A673 (cell line): ENCODE results near the gene CDK5R2. TPM values are rescaled to one million over a fixed set of nuclear protein-coding genes. Genes with fewer than 3 reads are reported as not detected.

ENCODE experiments used
- BruUV-seq: library from RNA; stranded (reverse); fragments of 400-500 nt; replicated peaks from 2 replicates; lab custom pipeline; 2021; lab: Mats Ljungman, UMichigan
- CTCF ChIA-PET: fragments of 300-600 bp; sonication (Branson Sonifier 250); formaldehyde crosslinking; loops from one replicate; lab custom pipeline; 2022; ENCODE audit warnings: antibody characterized with exemption; lab: Charles Lee
- POLR2A ChIA-PET: fragments of 300-600 bp; sonication (Branson Sonifier 250); formaldehyde crosslinking; loops from one replicate; lab custom pipeline; 2022; ENCODE audit warnings: antibody characterized with exemption; ENCODE audit not compliant: low non-redundant PET; lab: Charles Lee
- DNase-seq: peaks from one replicate; pipeline ENCODE4 v3.0.0-alpha.2; 2015; ENCODE audit warnings: low spot score
- H3K27ac ChIP-seq: fragments of 200-600 bp; sonication (generic); 2 replicates; pipeline ENCODE4 v1.5.1; 2016; ENCODE audit warnings: mixed run types, low read depth, mild to moderate bottlenecking, mixed read lengths, antibody characterized with exemption, low read length; ENCODE audit not compliant: poor library complexity, severe bottlenecking
- H3K27me3 ChIP-seq: fragments of 200-600 bp; sonication (generic); replicated peaks from 2 replicates; pipeline ENCODE4 v1.6.1; 2017; ENCODE audit warnings: mixed run types, low read depth, mild to moderate bottlenecking, mixed read lengths, antibody characterized with exemption, low read length; ENCODE audit not compliant: insufficient read depth, poor library complexity
- H3K36me3 ChIP-seq: fragments of 200-600 bp; sonication (generic); 2 replicates; pipeline ENCODE4 v1.6.1; 2016; ENCODE audit warnings: mixed run types, mild to moderate bottlenecking, mixed read lengths, antibody characterized with exemption, low read length; ENCODE audit not compliant: insufficient read depth, poor library complexity, severe bottlenecking
- H3K4me1 ChIP-seq: fragments of 200-600 bp; sonication (generic); 2 replicates; pipeline ENCODE4 v1.6.1; 2017; ENCODE audit warnings: mixed run types, mild to moderate bottlenecking, mixed read lengths, antibody characterized with exemption, low read length; ENCODE audit not compliant: insufficient read depth, poor library complexity, severe bottlenecking
- H3K4me3 ChIP-seq: fragments of 200-600 bp; sonication (generic); 2 replicates; pipeline ENCODE4 v1.5.1; 2016; ENCODE audit warnings: low read depth, mixed run types, mild to moderate bottlenecking, mixed read lengths, low read length; ENCODE audit not compliant: poor library complexity, severe bottlenecking
- H3K9me3 ChIP-seq: fragments of 200-600 bp; sonication (generic); 2 replicates; pipeline ENCODE4 v1.6.1; 2016; ENCODE audit warnings: mixed run types, low read depth, mild to moderate bottlenecking, mixed read lengths, antibody characterized with exemption, low read length; ENCODE audit not compliant: poor library complexity, severe bottlenecking
- EZH2 ChIP-seq: fragments of 200-600 bp; sonication (generic); IDR thresholded peaks from 2 replicates; pipeline ENCODE4 v1.6.1; 2017; ENCODE audit warnings: borderline replicate concordance, low read depth, mild to moderate bottlenecking, mixed read lengths, antibody characterized with exemption, low read length; ENCODE audit not compliant: poor library complexity, severe bottlenecking
- intact Hi-C: fragments of 100-400 bp; cut with micrococcal nuclease; formaldehyde crosslinking; loops from one replicate; pipeline ENCODE4 v1.10.0; 2022; ENCODE audit not compliant: unreplicated experiment
- total RNA-seq: library from RNA; stranded (reverse); gene quantifications from 2 replicates; pipeline ENCODE4 v1.2.3, GENCODE V29; 2021
- TF ChIP-seq, protein P1 (sequence below): fragments of 300-800, 200-600 bp; sonication (generic); conservative IDR thresholded peaks from 2 replicates; pipeline ENCODE4 v1.5.1; 2017; ENCODE audit warnings: low read depth, mild to moderate bottlenecking, antibody characterized with exemption, low read length, moderate library complexity, mixed read lengths

Gene CDK5R2
- total RNA-seq, 1 experiment from 2014 or later: 0.37 TPM

DNA sequence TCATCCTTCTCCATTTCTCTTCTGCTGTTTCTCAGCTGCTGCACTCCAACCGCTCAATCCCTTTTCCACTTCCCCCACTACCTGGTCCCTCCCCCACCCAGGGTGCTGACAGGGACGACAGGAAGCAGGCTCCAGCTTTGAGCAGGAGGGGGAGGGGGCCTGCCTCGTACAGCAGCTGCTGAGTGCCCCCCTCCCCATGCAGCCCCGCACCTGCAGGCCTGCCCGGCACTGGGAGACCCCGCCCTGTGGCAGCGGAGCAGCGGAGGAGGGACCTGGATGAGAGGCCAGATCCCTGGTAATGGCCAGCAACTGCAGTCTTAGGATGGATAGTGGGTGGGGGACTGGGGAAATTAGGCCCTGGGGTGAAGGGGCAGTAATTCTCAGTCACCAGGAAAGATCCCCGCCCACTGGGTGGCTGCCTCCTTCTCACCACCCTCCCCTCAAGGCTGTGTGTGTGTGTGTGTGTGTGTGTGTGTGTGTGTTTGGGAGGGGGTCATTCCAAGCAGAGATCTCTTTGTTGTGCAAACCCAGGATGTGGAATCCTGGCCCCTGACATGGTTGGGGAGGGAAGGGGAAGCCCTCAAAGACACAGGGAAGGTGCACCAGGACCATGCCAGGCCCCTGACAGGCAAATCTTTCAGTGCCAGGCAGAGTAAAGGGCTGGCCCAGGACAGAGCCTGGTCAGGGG is 40.6 kb downstream of the CDK5R2 start:
- CTCF ChIA-PET: no interaction called here
- H3K4me3 ChIP-seq: no peak overlapping the region

DNA sequence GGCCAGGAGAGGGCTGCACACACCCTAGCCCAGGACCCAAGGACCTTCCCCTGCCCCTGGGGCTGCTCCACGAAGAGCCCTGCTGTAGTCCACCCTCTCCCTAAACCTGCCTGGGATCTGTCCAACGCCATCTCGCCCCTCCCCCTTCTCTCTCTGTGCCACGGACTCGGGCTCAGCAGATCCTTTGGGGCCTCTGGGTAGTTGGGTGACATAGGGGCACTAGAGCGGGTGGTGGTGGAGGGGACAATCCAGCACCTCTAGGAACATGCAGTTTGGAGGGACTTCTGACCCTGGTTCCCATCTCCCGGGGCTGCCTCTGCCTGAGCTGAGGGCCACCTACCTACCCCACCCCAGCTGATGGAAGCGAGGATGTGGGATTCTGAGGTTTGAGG is 41.1 kb downstream of the CDK5R2 start:
- peaks cover 15% of the 10 kb centered on the region for H3K4me1 ChIP-seq
- POLR2A ChIA-PET: no interaction called here
- no TSS peak for BruUV-seq
- CTCF ChIA-PET: no interaction called here
- no peaks in the 10 kb centered on the region for H3K36me3 ChIP-seq
- intact Hi-C loops: no loop called here
- no peak for DNase-seq
- peaks cover 48% of the 10 kb centered on the region for H3K27me3 ChIP-seq
- TF ChIP-seq, protein P1, sequence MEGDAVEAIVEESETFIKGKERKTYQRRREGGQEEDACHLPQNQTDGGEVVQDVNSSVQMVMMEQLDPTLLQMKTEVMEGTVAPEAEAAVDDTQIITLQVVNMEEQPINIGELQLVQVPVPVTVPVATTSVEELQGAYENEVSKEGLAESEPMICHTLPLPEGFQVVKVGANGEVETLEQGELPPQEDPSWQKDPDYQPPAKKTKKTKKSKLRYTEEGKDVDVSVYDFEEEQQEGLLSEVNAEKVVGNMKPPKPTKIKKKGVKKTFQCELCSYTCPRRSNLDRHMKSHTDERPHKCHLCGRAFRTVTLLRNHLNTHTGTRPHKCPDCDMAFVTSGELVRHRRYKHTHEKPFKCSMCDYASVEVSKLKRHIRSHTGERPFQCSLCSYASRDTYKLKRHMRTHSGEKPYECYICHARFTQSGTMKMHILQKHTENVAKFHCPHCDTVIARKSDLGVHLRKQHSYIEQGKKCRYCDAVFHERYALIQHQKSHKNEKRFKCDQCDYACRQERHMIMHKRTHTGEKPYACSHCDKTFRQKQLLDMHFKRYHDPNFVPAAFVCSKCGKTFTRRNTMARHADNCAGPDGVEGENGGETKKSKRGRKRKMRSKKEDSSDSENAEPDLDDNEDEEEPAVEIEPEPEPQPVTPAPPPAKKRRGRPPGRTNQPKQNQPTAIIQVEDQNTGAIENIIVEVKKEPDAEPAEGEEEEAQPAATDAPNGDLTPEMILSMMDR: no peak
- TF ChIP-seq EZH2: no peak
- H3K27ac ChIP-seq: no peak overlapping the region
- no peak overlapping the region for H3K4me3 ChIP-seq
- no peaks in the 10 kb centered on the region for H3K9me3 ChIP-seq

More for the DNA sequence above, 40.6 kb downstream of the CDK5R2 start:
- Histone ChIP-seq H3K36me3 (no peaks in the 10 kb centered on the region), H3K27ac (no peak overlapping the region), H3K27me3 (peaks cover 53% of the 10 kb centered on the region), H3K9me3 (no peaks in the 10 kb centered on the region), H3K4me1 (peaks cover 15% of the 10 kb centered on the region)
- intact Hi-C loops: no loop called here
- TF ChIP-seq, protein P1: no peak
- no peak for TF ChIP-seq EZH2
- POLR2A ChIA-PET: no interaction called here
- no TSS peak for BruUV-seq
- no peak for DNase-seq

- BruUV-seq: no TSS peak
- Histone ChIP-seq H3K27ac (no peak overlapping the region), H3K4me1 (peaks cover 15% of the 10 kb centered on the region), H3K27me3 (peaks cover 46% of the 10 kb centered on the region), H3K4me3 (no peak overlapping the region), H3K36me3 (no peaks in the 10 kb centered on the region), H3K9me3 (no peaks in the 10 kb centered on the region)
- ChIA-PET CTCF (interaction anchor here (1.1 kb wide), 1 partner anchor 10 kb away, joined by 3 read pairs; no protein-coding TSS in a partner anchor), POLR2A (no interaction called here)
- no peak for DNase-seq
- intact Hi-C loops: no loop called here
- TF ChIP-seq, protein P1: no peak
- TF ChIP-seq EZH2: no peak
These were observed 41.7 kb downstream of the CDK5R2 start for GRCh38 chr2:219001100-219001576.
